ENCODE results near the gene CYB561D1. TPM values are rescaled to one million over a fixed set of nuclear protein-coding genes. Genes with fewer than 3 reads are reported as not detected.

The CYB561D1 gene
- polyA plus RNA-seq, 1 donor from 2014 or later, result 8.6 TPM

- Mint-ChIP-seq H3K27ac (no peak overlapping the region), H3K4me3 (peak overlapping the region in 2 of 4 donors; percentile 63 to 67), H3K9me3 (no peaks in the 10 kb centered on the region), H3K27me3 (no peaks in the 10 kb centered on the region), H3K4me1 (peaks cover 8 to 18% (median 16%) of the 10 kb centered on the region in 3 donors), H3K36me3 (no peaks in the 10 kb centered on the region)
Measured at GRCh38 chr1:109501644-109502363, 7.9 kb downstream of the CYB561D1 start.

GRCh38 chr1:109502364-109502851 lies 8.5 kb downstream of the CYB561D1 start:
- Mint-ChIP-seq H3K9me3 (no peaks in the 10 kb centered on the region), H3K4me1 (peaks cover 8 to 18% (median 14%) of the 10 kb centered on the region in 3 donors), H3K27me3 (no peaks in the 10 kb centered on the region), H3K4me3 (peak overlapping the region in 3 of 4 donors; percentile 16 to 67 (median 32)), H3K36me3 (no peaks in the 10 kb centered on the region), H3K27ac (peak overlapping the region in 1 of 3 donors; percentile 31)

GRCh38 chr1:109503935-109504334 lies 10.0 kb downstream of the CYB561D1 start:
- peaks cover 4% of the 10 kb centered on the region for H3K27me3 Mint-ChIP-seq
- H3K36me3 Mint-ChIP-seq, result no peaks in the 10 kb centered on the region
- no peak overlapping the region for H3K4me3 Mint-ChIP-seq
- peak overlapping the region in 1 of 3 donors; percentile 64 for H3K27ac Mint-ChIP-seq
- H3K4me1 Mint-ChIP-seq, result peaks cover 7 to 19% (median 13%) of the 10 kb centered on the region in 3 donors
- H3K9me3 Mint-ChIP-seq, result no peaks in the 10 kb centered on the region

GRCh38 chr1:109504974-109505373 lies 11.1 kb downstream of the CYB561D1 start:
- Mint-ChIP-seq H3K9me3 (no peaks in the 10 kb centered on the region), H3K27me3 (peaks cover 7% of the 10 kb centered on the region), H3K27ac (no peak overlapping the region), H3K4me3 (peak overlapping the region in 1 of 4 donors; percentile 54), H3K4me1 (peaks cover 12 to 19% (median 13%) of the 10 kb centered on the region in 3 donors), H3K36me3 (no peaks in the 10 kb centered on the region)

GRCh38 chr1:109508001-109508872 lies 14.3 kb downstream of the CYB561D1 start:
- Mint-ChIP-seq H3K4me3 (peak overlapping the region; percentile 81 to 93 (median 88)), H3K27me3 (peaks cover 13% of the 10 kb centered on the region), H3K9me3 (no peaks in the 10 kb centered on the region), H3K4me1 (peaks cover 7 to 14% (median 10%) of the 10 kb centered on the region in 3 donors), H3K27ac (peak overlapping the region in 1 of 3 donors; percentile 91), H3K36me3 (no peaks in the 10 kb centered on the region)

- H3K36me3 Mint-ChIP-seq, result no peaks in the 10 kb centered on the region
- H3K27me3 Mint-ChIP-seq, result peaks cover 13% of the 10 kb centered on the region
- peak overlapping the region; percentile 81 to 93 (median 88) for H3K4me3 Mint-ChIP-seq
- H3K9me3 Mint-ChIP-seq, result no peaks in the 10 kb centered on the region
- H3K4me1 Mint-ChIP-seq, result peaks cover 7 to 14% (median 10%) of the 10 kb centered on the region in 3 donors
- peak overlapping the region in 1 of 3 donors; percentile 91 for H3K27ac Mint-ChIP-seq
Measured at GRCh38 chr1:109508873-109509175, 14.9 kb downstream of the CYB561D1 start.

- Mint-ChIP-seq H3K4me1 (peaks cover 7 to 14% (median 10%) of the 10 kb centered on the region in 3 donors), H3K36me3 (no peaks in the 10 kb centered on the region), H3K9me3 (no peaks in the 10 kb centered on the region), H3K27ac (peak within 1 kb of the TSS in 2 of 3 donors; percentile 59 to 91), H3K27me3 (peaks cover 13% of the 10 kb centered on the region), H3K4me3 (peak within 1 kb of the TSS; percentile 86 to 97 (median 92))
Measured at GRCh38 chr1:109509176-109510134, 15.6 kb downstream of the CYB561D1 start, which contains the start of gene AMIGO1. AMIGO1 (minus strand) TSS chr1:109509727; CDS start chr1:109508912, 815 bp downstream.

- peak overlapping the region in 1 of 4 donors; percentile 43 for H3K4me3 Mint-ChIP-seq
- peaks cover 3 to 11% (median 7%) of the 10 kb centered on the region in 3 donors for H3K4me1 Mint-ChIP-seq
- no peaks in the 10 kb centered on the region for H3K9me3 Mint-ChIP-seq
- no peaks in the 10 kb centered on the region for H3K36me3 Mint-ChIP-seq
- peaks cover 13% of the 10 kb centered on the region for H3K27me3 Mint-ChIP-seq
- H3K27ac Mint-ChIP-seq, result no peak overlapping the region
Measured at GRCh38 chr1:109513110-109513710, 19.3 kb downstream of the CYB561D1 start.

- Mint-ChIP-seq H3K4me1 (peaks cover 0 to 4% (median 3%) of the 10 kb centered on the region in 3 donors), H3K4me3 (no peak overlapping the region), H3K36me3 (no peaks in the 10 kb centered on the region), H3K9me3 (no peaks in the 10 kb centered on the region), H3K27ac (no peak overlapping the region), H3K27me3 (peaks cover 6% of the 10 kb centered on the region)
Measured at GRCh38 chr1:109514846-109515245, 21.0 kb downstream of the CYB561D1 start.

GRCh38 chr1:109516872-109517271 lies 23.0 kb downstream of the CYB561D1 start:
- Mint-ChIP-seq H3K36me3 (no peaks in the 10 kb centered on the region), H3K27ac (no peak overlapping the region), H3K4me3 (no peak overlapping the region), H3K4me1 (peaks cover 0 to 2% (median 0%) of the 10 kb centered on the region in 3 donors), H3K27me3 (peaks cover 5% of the 10 kb centered on the region), H3K9me3 (no peaks in the 10 kb centered on the region)

- Mint-ChIP-seq H3K4me1 (peaks cover 0 to 2% (median 0%) of the 10 kb centered on the region in 3 donors), H3K36me3 (no peaks in the 10 kb centered on the region), H3K27ac (no peak overlapping the region), H3K4me3 (no peak overlapping the region), H3K27me3 (peaks cover 7% of the 10 kb centered on the region), H3K9me3 (no peaks in the 10 kb centered on the region)
Measured at GRCh38 chr1:109517337-109517736, 23.4 kb downstream of the CYB561D1 start.

GRCh38 chr1:109521002-109521951 lies 27.4 kb downstream of the CYB561D1 start:
- no peaks in the 10 kb centered on the region for H3K36me3 Mint-ChIP-seq
- H3K27ac Mint-ChIP-seq, result no peak overlapping the region
- H3K9me3 Mint-ChIP-seq, result no peaks in the 10 kb centered on the region
- no peaks in the 10 kb centered on the region for H3K4me1 Mint-ChIP-seq
- peaks cover 10% of the 10 kb centered on the region for H3K27me3 Mint-ChIP-seq
- no peak overlapping the region for H3K4me3 Mint-ChIP-seq

GRCh38 chr1:109522026-109522425 lies 28.1 kb downstream of the CYB561D1 start:
- peaks cover 0 to 1% (median 0%) of the 10 kb centered on the region in 3 donors for H3K4me1 Mint-ChIP-seq
- H3K9me3 Mint-ChIP-seq, result no peaks in the 10 kb centered on the region
- no peak overlapping the region for H3K4me3 Mint-ChIP-seq
- H3K36me3 Mint-ChIP-seq, result no peaks in the 10 kb centered on the region
- peaks cover 10% of the 10 kb centered on the region for H3K27me3 Mint-ChIP-seq
- H3K27ac Mint-ChIP-seq, result no peak overlapping the region
